CD14-positive monocyte (primary cell): ENCODE data around the gene HEY2. TPM values are rescaled to one million over a fixed set of nuclear protein-coding genes. Genes with fewer than 3 reads are reported as not detected.

Source experiments
- DNase-seq, 3 donors: peaks; one replicate each; pipeline ENCODE4 v3.0.0-alpha.2; 2011 to 2022
- H2AFZ ChIP-seq: 2 replicates; pipeline ENCODE4 v1.6.0; 2012; ENCODE audit warnings: mild to moderate bottlenecking, low read depth, low read length, inconsistent platforms; ENCODE audit not compliant: insufficient read depth, poor library complexity, severe bottlenecking
- H3K27ac ChIP-seq, 2 donors: 1 replicate in 1 of 2; 2 replicates in 1 of 2; pipeline ENCODE4 v1.5.1; 2012 to 2013; ENCODE audit warnings: low read length in 2 of 2, control low read depth in 1 of 2, inconsistent platforms in 1 of 2, low read depth in 1 of 2, mild to moderate bottlenecking in 1 of 2
- H3K27me3 ChIP-seq, 2 donors: one replicate each; pipeline versions ENCODE4 v1.6.0 to v1.6.1; 2011 to 2013; ENCODE audit warnings: low read length in 2 of 2; ENCODE audit not compliant: control insufficient read depth in 2 of 2, insufficient read depth in 2 of 2
- H3K36me3 ChIP-seq, 2 donors: replicated peaks in 1 of 2; 1 replicate in 1 of 2; 2 replicates in 1 of 2; pipeline versions ENCODE4 v1.5.1 to v1.6.1; 2012 to 2013; ENCODE audit warnings: low read length in 2 of 2, control low read depth in 1 of 2, inconsistent platforms in 1 of 2, mild to moderate bottlenecking in 1 of 2; ENCODE audit not compliant: insufficient read depth in 2 of 2, control insufficient read depth in 1 of 2
- H3K4me1 ChIP-seq, 2 donors: 1 replicate in 1 of 2; 2 replicates in 1 of 2; pipeline versions ENCODE4 v1.5.1 to v1.6.1; 2012 to 2013; ENCODE audit warnings: low read length in 2 of 2, control low read depth in 1 of 2, inconsistent platforms in 1 of 2, mild to moderate bottlenecking in 1 of 2, moderate library complexity in 1 of 2; ENCODE audit not compliant: insufficient read depth in 2 of 2, control insufficient read depth in 1 of 2
- H3K4me2 ChIP-seq: replicated peaks from 2 replicates; pipeline ENCODE3; 2012; ENCODE audit warnings: low read length, moderate library complexity, mild to moderate bottlenecking; ENCODE audit not compliant: poor library complexity, severe bottlenecking; ENCODE audit errors: extremely low read depth
- H3K4me3 ChIP-seq, 3 experiments: fragments of 200-600 bp in 1 of 3; sonication (generic) in 1 of 3; replicated peaks in 1 of 3; 1 replicate in 2 of 3; 2 replicates in 1 of 3; pipeline ENCODE4 v1.5.1; 2011 to 2013; ENCODE audit warnings: low read length in 3 of 3, mild to moderate bottlenecking in 3 of 3, control low read depth in 2 of 3, low read depth in 2 of 3, inconsistent platforms in 1 of 3, moderate library complexity in 1 of 3
- H3K79me2 ChIP-seq: 2 replicates; pipeline ENCODE4 v1.6.0; 2012; ENCODE audit warnings: mild to moderate bottlenecking, control low read depth, inconsistent platforms, low read length, moderate library complexity; ENCODE audit not compliant: insufficient read depth
- H3K9ac ChIP-seq: 2 replicates; pipeline ENCODE4 v1.6.0; 2017; ENCODE audit warnings: low read length, mild to moderate bottlenecking; ENCODE audit not compliant: insufficient read depth, poor library complexity, severe bottlenecking
- H3K9me3 ChIP-seq, 2 donors: replicated peaks in 1 of 2; 1 replicate in 1 of 2; 2 replicates in 1 of 2; pipeline versions ENCODE4 v1.5.1 to v1.6.1; 2012 to 2013; ENCODE audit warnings: low read length in 2 of 2, control low read depth in 1 of 2; ENCODE audit not compliant: control insufficient read depth in 1 of 2, insufficient read depth in 1 of 2
- H4K20me1 ChIP-seq: 2 replicates; pipeline ENCODE4 v1.6.0; 2012; ENCODE audit warnings: mild to moderate bottlenecking, low read length, control low read depth, moderate library complexity; ENCODE audit not compliant: insufficient read depth
- H3K27ac Mint-ChIP-seq, 7 donors: one replicate each; pipeline ENCODE4 v1.8.0; 2020; ENCODE audit warnings: mild to moderate bottlenecking in 7 of 7, mixed read lengths in 7 of 7, moderate library complexity in 6 of 7, inconsistent platforms in 2 of 7
- H3K27me3 Mint-ChIP-seq, 3 donors: one replicate each; pipeline ENCODE4 v1.8.0; 2021 to 2022; ENCODE audit warnings: low read depth in 3 of 3, mild to moderate bottlenecking in 3 of 3, mixed read lengths in 3 of 3, moderate library complexity in 3 of 3, inconsistent platforms in 1 of 3
- H3K36me3 Mint-ChIP-seq, 2 donors: one replicate each; pipeline ENCODE4 v1.8.0; 2020; ENCODE audit warnings: mixed read lengths in 2 of 2, inconsistent platforms in 1 of 2, mild to moderate bottlenecking in 1 of 2
- H3K4me1 Mint-ChIP-seq: one replicate; pipeline ENCODE4 v1.8.0; 2020; ENCODE audit warnings: mild to moderate bottlenecking, mixed read lengths
- H3K4me3 Mint-ChIP-seq, 2 donors: one replicate each; pipeline ENCODE4 v1.8.0; 2020; ENCODE audit warnings: mild to moderate bottlenecking in 2 of 2, mixed read lengths in 2 of 2, moderate library complexity in 1 of 2
- H3K9me3 Mint-ChIP-seq, 7 donors: one replicate each; pipeline ENCODE4 v1.8.0; 2020 to 2022; ENCODE audit warnings: mixed read lengths in 7 of 7, mild to moderate bottlenecking in 6 of 7, moderate library complexity in 6 of 7, inconsistent platforms in 2 of 7
- CTCF ChIP-seq: fragments of 200-600 bp; IDR thresholded peaks from one replicate; pipeline ENCODE4 v1.8.0; 2022; ENCODE audit warnings: antibody characterized with exemption, mild to moderate bottlenecking
- WGBS: methylation state at CpG from one replicate; pipeline ENCODE4 v1.1.5; 2013; ENCODE audit warnings: missing lambda C conversion rate; ENCODE audit not compliant: insufficient coverage; 5-methylcytosine and 5-hydroxymethylcytosine counted together
- intact Hi-C, 2 donors: fragments of 100-400 bp; cut with micrococcal nuclease; formaldehyde crosslinking; loops; one replicate each; pipeline versions ENCODE4 v1.15.0 to v1.15.1; 2023
- polyA plus RNA-seq, 3 donors: library from polyadenylated mRNA; depleted of rRNA in 1 of 3; unstranded in 2 of 3; stranded (reverse) in 1 of 3; fragments of 300-500 nt in 2 of 3; fragments of >200 nt in 1 of 3; fragmentation: Illumina TruSeq in 2 of 3; gene quantifications; 1 replicate in 2 of 3; 2 replicates in 1 of 3; pipeline ENCODE4 v1.2.3, GENCODE V29; 2012 to 2021

Gene HEY2
- polyA plus RNA-seq, 3 donors = not detected

- 60% methylated on average over 1 of the region's 2 CpGs for WGBS
- Mint-ChIP-seq H3K27ac (peak overlapping the region in 2 of 7 donors; percentile 25 to 45), H3K4me3 (no peak overlapping the region), H3K4me1 (peaks cover 56% of the 10 kb centered on the region), H3K9me3 (no peaks in the 10 kb centered on the region), H3K36me3 (peaks cover 0 to 3% of the 10 kb centered on the region in 2 donors), H3K27me3 (no peaks in the 10 kb centered on the region)
- no peak overlapping the region for H2AFZ ChIP-seq
- no peak overlapping the region for H3K4me3 ChIP-seq
- TF ChIP-seq CTCF = no peak
- peaks cover 34 to 48% of the 10 kb centered on the region in 2 donors for H3K4me1 ChIP-seq
- no peaks in the 10 kb centered on the region for H3K36me3 ChIP-seq
- no peaks in the 10 kb centered on the region for H4K20me1 ChIP-seq
- peaks cover 71% of the 10 kb centered on the region for H3K79me2 ChIP-seq
- no peaks in the 10 kb centered on the region for H3K9me3 ChIP-seq
- no peak overlapping the region for H3K9ac ChIP-seq
- no peak overlapping the region for H3K27ac ChIP-seq
- DNase-seq = no peak
- no peak overlapping the region for H3K4me2 ChIP-seq
- intact Hi-C loops = loop anchor here in 1 of 2 donors (10.0 kb wide), 1 partner anchor 52 kb away; no protein-coding TSS in a partner anchor
- no peaks in the 10 kb centered on the region for H3K27me3 ChIP-seq
Observed at GRCh38 chr6:125793280-125793679, 43.8 kb downstream of the HEY2 start.

GRCh38 chr6:125793863-125794262 lies 44.4 kb downstream of the HEY2 start:
- Histone ChIP-seq H3K79me2 (peaks cover 71% of the 10 kb centered on the region), H4K20me1 (no peaks in the 10 kb centered on the region), H3K4me3 (no peak overlapping the region), H3K27me3 (no peaks in the 10 kb centered on the region), H3K9ac (no peak overlapping the region), H3K27ac (no peak overlapping the region), H3K4me2 (no peak overlapping the region), H3K4me1 (peaks cover 36 to 51% of the 10 kb centered on the region in 2 donors), H3K36me3 (no peaks in the 10 kb centered on the region), H2AFZ (no peak overlapping the region), H3K9me3 (no peaks in the 10 kb centered on the region)
- WGBS = no CpG with 5 or more reads among the region's 3 CpGs
- intact Hi-C loops = loop anchor here in 1 of 2 donors (10.0 kb wide), 1 partner anchor 51 kb away; no protein-coding TSS in a partner anchor
- H3K27me3 Mint-ChIP-seq = no peaks in the 10 kb centered on the region
- no peak for DNase-seq
- H3K9me3 Mint-ChIP-seq = no peaks in the 10 kb centered on the region
- H3K36me3 Mint-ChIP-seq = peaks cover 0 to 3% of the 10 kb centered on the region in 2 donors
- H3K4me1 Mint-ChIP-seq = peaks cover 58% of the 10 kb centered on the region
- H3K4me3 Mint-ChIP-seq = no peak overlapping the region
- no peak for TF ChIP-seq CTCF
- H3K27ac Mint-ChIP-seq = no peak overlapping the region
